ENCODE results near the gene RMI2. TPM values are rescaled to one million over a fixed set of nuclear protein-coding genes. Genes with fewer than 3 reads are reported as not detected.

Gene RMI2
- total and polyA plus RNA-seq, 9 of the 15 experiments (the other 6 are each of a cell fraction or from before 2014, with no cell fraction given): 8.0 to 43.4 (median 32.5) TPM

GRCh38 chr16:11297492-11298142 is 47.6 kb upstream of the RMI2 start (continued):
- no peak for TF ChIP-seq ZBTB40 (IDR thresholded peaks at IDR 0.05)
- TF ChIP-seq ZBTB40 (CRISPR knock-in tag; IDR thresholded peaks at IDR 0.05): no peak
- TF ChIP-seq RBM22 (IDR thresholded peaks at IDR 0.05; ENCODE audit: low read depth, low read length, poor library complexity, severe bottlenecking): no peak
- no peak for TF ChIP-seq ZNF609 (CRISPR knock-in tag; IDR thresholded peaks at IDR 0.05; ENCODE audit: borderline replicate concordance)
- no peak for TF ChIP-seq E2F5 (CRISPR knock-in tag; IDR thresholded peaks at IDR 0.05)
- no peak for TF ChIP-seq KDM2B (CRISPR knock-in tag; IDR thresholded peaks at IDR 0.05)
- TF ChIP-seq ZNF146 (CRISPR knock-in tag; IDR thresholded peaks at IDR 0.05; ENCODE audit: unreplicated experiment): no peak
- TF ChIP-seq ETS1 (conservative IDR thresholded peaks at IDR 0.05; ENCODE audit: control insufficient read depth, low read depth, low read length): peak; percentile 56; the same call in 1 of the 2 replicates
